HCT116 (cell line): ENCODE measurements around the gene ZBTB8B. TPM values are rescaled to one million over a fixed set of nuclear protein-coding genes. Genes with fewer than 3 reads are reported as not detected.

Experiments
- ATAC-seq: fragments of 200-7000 bp; cut with Tn5 transposase; 2 replicates; pipeline ENCODE4 v1.9.1; 2020; ENCODE audit warnings: mild to moderate bottlenecking, moderate library complexity
- BruUV-seq: library from RNA; stranded (reverse); fragments of 400-500 nt; replicated peaks from 2 replicates; lab custom pipeline; 2021; lab: Mats Ljungman, UMichigan
- CTCF ChIA-PET: fragments of 300-600 bp; sonication (Branson Sonifier 250); formaldehyde crosslinking; loops from one replicate; lab custom pipeline; 2021; ENCODE audit warnings: antibody characterized with exemption; lab: Charles Lee
- POLR2A ChIA-PET: fragments of 300-600, 350-600 bp; sonication (Branson Sonifier 250); formaldehyde crosslinking; loops from one replicate; lab custom pipeline; 2021; ENCODE audit warnings: antibody characterized with exemption; lab: Charles Lee
- RAD21 ChIA-PET, 2 experiments: fragments of 300-600 bp; sonication (Branson Sonifier 250); formaldehyde crosslinking; loops; one replicate each; lab custom pipeline; 2023; ENCODE audit warnings: low total read pairs in 2 of 2; ENCODE audit not compliant: uncharacterized antibody in 2 of 2, unreplicated experiment in 2 of 2, low non-redundant PET in 1 of 2; lab: Charles Lee
- DNase-seq: peaks from one replicate; pipeline ENCODE4 v3.0.0-alpha.2; 2010; ENCODE audit warnings: low read depth, low spot score
- H2AFZ ChIP-seq: fragments of 200-600 bp; shearing (Covaris generic), sonication (generic); 2 replicates; pipeline ENCODE4 v1.6.1; 2017; ENCODE audit warnings: low read depth, mixed run types, mixed read lengths, antibody characterized with exemption, low read length; ENCODE audit not compliant: poor library complexity, severe bottlenecking
- H3K27ac ChIP-seq: 2 replicates; pipeline ENCODE4 v1.5.1; 2012; ENCODE audit warnings: low read depth, low read length
- H3K27me3 ChIP-seq: fragments of 200-600 bp; sonication (generic); 2 replicates; pipeline ENCODE4 v1.6.1; 2016; ENCODE audit warnings: mixed run types, low read length, mixed read lengths; ENCODE audit not compliant: insufficient read depth
- H3K36me3 ChIP-seq, 2 experiments: fragments of 200-500 bp in 1 of 2; fragments of 200-600 bp in 1 of 2; sonication (Bioruptor generic) in 1 of 2; sonication (generic) in 1 of 2; 2 replicates each; pipeline versions ENCODE4 v1.5.1 to v1.6.1; 2014 to 2016; ENCODE audit warnings: low read length in 2 of 2, inconsistent platforms in 1 of 2, mixed read lengths in 1 of 2, mixed run types in 1 of 2; ENCODE audit not compliant: insufficient read depth in 2 of 2, control insufficient read depth in 1 of 2
- H3K4me1 ChIP-seq, 2 experiments: fragments of 200-600 bp in 1 of 2; sonication (generic) in 1 of 2; 2 replicates each; pipeline versions ENCODE4 v1.5.1 to v1.6.1; 2012 to 2017; ENCODE audit warnings: low read length in 2 of 2, inconsistent platforms in 1 of 2, mild to moderate bottlenecking in 1 of 2, mixed read lengths in 1 of 2, mixed run types in 1 of 2, moderate library complexity in 1 of 2; ENCODE audit not compliant: insufficient read depth in 2 of 2, control insufficient read depth in 1 of 2
- H3K4me2 ChIP-seq: fragments of 200-600 bp; sonication (generic); 2 replicates; pipeline ENCODE4 v1.6.1; 2017; ENCODE audit warnings: mixed run types, low read length, mixed read lengths
- H3K4me3 ChIP-seq, 2 experiments: fragments of 200-600 bp in 1 of 2; sonication (generic) in 1 of 2; replicated peaks in 1 of 2; 2 replicates each; pipeline ENCODE4 v1.5.1; 2011 to 2016; ENCODE audit warnings: low read length in 2 of 2, control low read depth in 1 of 2, low read depth in 1 of 2, mild to moderate bottlenecking in 1 of 2, mixed read lengths in 1 of 2, mixed run types in 1 of 2
- H3K79me2 ChIP-seq: fragments of 200-600 bp; sonication (generic); 2 replicates; pipeline ENCODE4 v1.6.1; 2017; ENCODE audit warnings: mild to moderate bottlenecking, mixed run types, low read length, moderate library complexity, mixed read lengths; ENCODE audit not compliant: insufficient read depth
- H3K9ac ChIP-seq: fragments of 200-600 bp; sonication (generic); 2 replicates; pipeline ENCODE4 v1.6.1; 2016; ENCODE audit warnings: low read length, mixed read lengths
- H3K9me2 ChIP-seq: fragments of 200-600 bp; sonication (generic), shearing (Covaris generic); 2 replicates; pipeline ENCODE4 v1.6.1; 2017; ENCODE audit warnings: mixed run types, mild to moderate bottlenecking, moderate library complexity; ENCODE audit not compliant: insufficient read depth
- H3K9me3 ChIP-seq, 2 experiments: fragments of 200-500 bp in 1 of 2; fragments of 200-600 bp in 1 of 2; sonication (Bioruptor generic) in 1 of 2; sonication (generic) in 1 of 2; 2 replicates each; pipeline ENCODE4 v1.6.1; 2014 to 2017; ENCODE audit warnings: low read length in 2 of 2, mixed read lengths in 2 of 2, inconsistent platforms in 1 of 2, low read depth in 1 of 2, mild to moderate bottlenecking in 1 of 2, mixed run types in 1 of 2, moderate library complexity in 1 of 2; ENCODE audit not compliant: control insufficient read depth in 1 of 2, insufficient read depth in 1 of 2
- H4K20me1 ChIP-seq: fragments of 200-600 bp; sonication (generic), shearing (Covaris generic); 2 replicates; pipeline ENCODE4 v1.6.1; 2017; ENCODE audit warnings: mixed run types, mild to moderate bottlenecking, moderate library complexity; ENCODE audit not compliant: insufficient read depth
- CBX3 ChIP-seq: IDR thresholded peaks from 2 replicates; pipeline ENCODE4 v1.6.1; 2012; ENCODE audit warnings: low read depth
- CEBPB ChIP-seq: IDR thresholded peaks from 2 replicates; pipeline ENCODE4 v1.6.1; 2012; ENCODE audit warnings: low read depth
- CTCF ChIP-seq, 3 experiments: fragments of 200-600 bp in 1 of 3; sonication (generic) in 1 of 3; IDR thresholded peaks in 2 of 3; conservative IDR thresholded peaks in 1 of 3; 2 replicates each; pipeline ENCODE4 v1.5.1; 2012 to 2017; ENCODE audit warnings: low read depth in 2 of 3, low read length in 2 of 3, antibody characterized with exemption in 1 of 3, borderline replicate concordance in 1 of 3, control low read depth in 1 of 3, mild to moderate bottlenecking in 1 of 3, mixed read lengths in 1 of 3, mixed run types in 1 of 3, moderate library complexity in 1 of 3; ENCODE audit not compliant: insufficient read depth in 1 of 3
- MAX ChIP-seq: IDR thresholded peaks from 2 replicates; pipeline ENCODE4 v1.6.1; 2012
- POLR2AphosphoS5 ChIP-seq: IDR thresholded peaks from 2 replicates; pipeline ENCODE4 v1.6.1; 2011; ENCODE audit warnings: mild to moderate bottlenecking, low read depth, low read length, moderate library complexity
- RAD21 ChIP-seq: IDR thresholded peaks from 2 replicates; pipeline ENCODE4 v1.6.1; 2012; ENCODE audit warnings: low read depth, mild to moderate bottlenecking
- SIN3A ChIP-seq: IDR thresholded peaks from 2 replicates; pipeline ENCODE4 v1.6.1; 2012; ENCODE audit warnings: low read depth
- SP1 ChIP-seq: IDR thresholded peaks from 2 replicates; pipeline ENCODE4 v1.6.1; 2012; ENCODE audit warnings: low read depth
- SRF ChIP-seq: IDR thresholded peaks from 2 replicates; pipeline ENCODE4 v1.6.1; 2012; ENCODE audit warnings: low read depth
- TCF7L2 ChIP-seq: IDR thresholded peaks from 2 replicates; pipeline ENCODE4 v1.7.0; 2011; ENCODE audit warnings: borderline replicate concordance, inconsistent platforms; ENCODE audit not compliant: insufficient read depth, insufficient read length; ENCODE audit errors: extremely low read depth
- ZFX ChIP-seq: fragments of 450-650 bp; IDR thresholded peaks from 2 replicates; pipeline ENCODE4 v1.6.1; 2017
- intact Hi-C: fragments of 100-400 bp; cut with micrococcal nuclease; formaldehyde crosslinking; loops from 2 replicates; pipeline ENCODE4 v1.10.0; 2022
- total RNA-seq: library from RNA; stranded (reverse); gene quantifications from one replicate; pipeline ENCODE4 v1.2.1, GENCODE V29; 2021; ENCODE audit not compliant: unreplicated experiment

ZBTB8B gene
- total RNA-seq, 1 experiment from 2014 or later, result 0.25 TPM

GRCh38 chr1:32496127-32496526 is 31.3 kb downstream of the ZBTB8B start:
- Histone ChIP-seq H2AFZ (peak overlapping the region; percentile 48), H3K9me3 (no peaks in the 10 kb centered on the region)
- POLR2A ChIA-PET, result no interaction called here

More at GRCh38 chr1:32496127-32496526, 31.3 kb downstream of the ZBTB8B start:
- ChIA-PET CTCF (interaction anchor here (0.9 to 2.6 kb wide), 3 partner anchors 9 to 47 kb away, joined by 3 to 6 read pairs (median 4); no protein-coding TSS in a partner anchor), RAD21 (no interaction called here)
- no peak overlapping the region for H3K4me3 ChIP-seq
- ATAC-seq, result no peak
- no peaks in the 10 kb centered on the region for H3K27me3 ChIP-seq
- peaks cover 13 to 34% of the 10 kb centered on the region in 2 experiments for H3K4me1 ChIP-seq
- H3K4me2 ChIP-seq, result no peak overlapping the region
- H3K9me2 ChIP-seq, result no peaks in the 10 kb centered on the region
- H4K20me1 ChIP-seq, result no peaks in the 10 kb centered on the region
- H3K27ac ChIP-seq, result no peak overlapping the region
- H3K36me3 ChIP-seq, result no peaks in the 10 kb centered on the region
- no TSS peak for BruUV-seq
- no peak overlapping the region for H3K9ac ChIP-seq
- no peaks in the 10 kb centered on the region for H3K79me2 ChIP-seq
- DNase-seq, result no peak
- intact Hi-C loops, result no loop called here
- no peak for TF ChIP-seq SRF
- no peak for TF ChIP-seq CEBPB
- TF ChIP-seq RAD21, result no peak
- no peak for TF ChIP-seq MAX
- TF ChIP-seq POLR2AphosphoS5, result no peak
- no peak for TF ChIP-seq CBX3
- no peak for TF ChIP-seq ZFX
- no peak for TF ChIP-seq SIN3A
- no peak for TF ChIP-seq CTCF (IDR thresholded peaks at IDR 0.05 in 2 of 3, conservative IDR thresholded peaks at IDR 0.05 in 1 of 3; ENCODE audit: borderline replicate concordance in 1 of 3, insufficient read depth in 1 of 3, low read depth in 2 of 3, low read length in 2 of 3)
- TF ChIP-seq TCF7L2, result no peak
- no peak for TF ChIP-seq SP1
